NCI-H187 (cell line): ENCODE measurements around the gene STMN3.

Experiments used
- DNase-seq, 2 experiments: peaks; one replicate each; lab custom pipeline; 2025; lab: John Stamatoyannopoulos, UW

STMN3 gene

GRCh38 chr20:63653041-63653973, at the start of gene STMN3:
TSS of gene STMN3 (minus strand) at chr20:63653424. CDS start at chr20:63653345, 79 bp downstream.
- DNase-seq: peak; percentile 94 to 96

DNA sequence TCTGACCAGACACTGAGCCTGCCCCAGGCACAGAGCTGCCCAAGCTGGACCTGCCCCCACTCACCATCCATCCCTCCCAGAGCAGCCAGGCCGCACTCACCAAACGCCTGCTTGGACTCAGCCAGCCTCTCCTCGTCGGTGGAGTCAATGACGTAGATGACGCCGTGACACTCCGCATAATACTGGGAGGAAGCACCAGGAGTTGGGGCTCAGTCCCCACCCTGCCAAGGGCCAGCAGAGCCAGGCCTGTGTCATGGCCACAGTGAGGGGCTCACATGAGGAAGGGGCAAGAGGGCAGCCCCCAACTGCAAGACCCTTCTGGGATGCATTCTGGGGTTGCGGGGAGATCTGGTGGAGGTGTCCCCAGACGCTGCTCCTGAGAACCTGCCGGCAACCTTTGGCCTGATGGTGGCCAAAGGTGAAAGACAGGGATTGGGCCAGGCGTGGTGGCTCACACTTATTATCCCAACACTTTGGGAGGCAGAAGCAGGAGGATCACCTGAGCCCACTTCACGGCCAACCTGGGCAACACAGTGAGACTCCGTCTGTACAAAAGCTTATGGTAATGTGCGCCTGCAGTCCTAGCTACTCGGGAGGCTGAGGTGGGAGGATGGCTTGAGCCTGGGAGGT, 48.9 kb upstream of the STMN3 start:
- no peak for DNase-seq

- DNase-seq: no peak
Measured at GRCh38 chr20:63701329-63702035, 48.3 kb upstream of the STMN3 start.

DNA sequence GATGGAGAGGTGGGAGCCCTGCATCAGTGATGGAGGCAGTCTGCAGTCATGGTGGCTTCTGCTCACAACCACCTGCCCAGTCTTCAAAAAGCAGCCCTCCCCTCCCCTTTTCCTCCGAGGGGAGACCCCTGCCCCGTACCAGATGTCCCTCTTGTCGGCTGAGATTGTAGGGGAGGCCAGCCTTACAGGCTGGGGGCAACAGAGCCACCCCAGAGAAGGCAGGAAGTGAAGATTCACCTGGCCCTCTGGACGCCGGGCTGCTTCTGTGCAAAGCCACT, 47.8 kb upstream of the STMN3 start:
- no peak for DNase-seq

GRCh38 chr20:63700199-63701050, 47.2 kb upstream of the STMN3 start:
- no peak for DNase-seq

DNA sequence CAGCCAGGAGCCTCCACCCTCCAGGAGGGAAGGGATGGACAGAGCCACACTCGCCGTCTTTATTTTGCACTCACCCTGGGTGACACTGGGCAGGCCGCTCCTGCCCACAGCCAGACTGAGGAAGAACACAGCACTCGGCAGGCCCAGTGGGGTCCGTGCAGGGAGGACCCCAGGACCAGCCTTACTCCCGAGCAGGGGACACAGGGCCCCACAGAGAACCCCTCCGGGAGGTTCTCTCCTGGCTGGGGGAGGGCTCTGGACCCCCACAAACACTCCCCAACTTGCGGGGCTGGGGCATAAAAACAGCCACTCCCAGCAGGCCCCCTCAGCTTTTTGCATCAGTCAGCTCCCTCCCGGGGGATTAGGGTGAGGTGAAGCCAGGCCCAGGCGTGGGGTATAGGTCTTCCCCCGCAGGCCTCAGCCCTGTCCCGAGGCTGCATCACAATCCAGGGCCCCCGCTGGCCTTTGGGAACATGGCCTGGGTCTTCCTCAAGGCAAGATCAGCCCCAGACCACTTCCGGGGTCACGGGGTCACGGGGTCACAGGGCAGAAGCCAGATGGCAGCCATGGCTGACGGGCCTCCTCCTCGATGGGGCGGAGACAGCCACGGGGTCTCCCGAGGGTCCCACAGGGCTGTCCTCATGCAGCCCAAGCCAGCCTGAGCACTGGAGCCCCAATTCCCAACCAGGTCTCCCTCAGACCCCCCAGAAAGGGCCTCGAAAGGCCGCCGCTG, 46.4 kb upstream of the STMN3 start:
- no peak for DNase-seq

- no peak for DNase-seq
Measured at GRCh38 chr20:63698739-63699465, 45.7 kb upstream of the STMN3 start.

GRCh38 chr20:63697868-63698545, 44.8 kb upstream of the STMN3 start:
- no peak for DNase-seq

DNA sequence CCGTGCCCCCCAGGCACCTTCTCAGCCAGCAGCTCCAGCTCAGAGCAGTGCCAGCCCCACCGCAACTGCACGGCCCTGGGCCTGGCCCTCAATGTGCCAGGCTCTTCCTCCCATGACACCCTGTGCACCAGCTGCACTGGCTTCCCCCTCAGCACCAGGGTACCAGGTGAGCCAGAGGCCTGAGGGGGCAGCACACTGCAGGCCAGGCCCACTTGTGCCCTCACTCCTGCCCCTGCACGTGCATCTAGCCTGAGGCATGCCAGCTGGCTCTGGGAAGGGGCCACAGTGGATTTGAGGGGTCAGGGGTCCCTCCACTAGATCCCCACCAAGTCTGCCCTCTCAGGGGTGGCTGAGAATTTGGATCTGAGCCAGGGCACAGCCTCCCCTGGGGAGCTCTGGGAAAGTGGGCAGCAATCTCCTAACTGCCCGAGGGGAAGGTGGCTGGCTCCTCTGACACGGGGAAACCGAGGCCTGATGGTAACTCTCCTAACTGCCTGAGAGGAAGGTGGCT, 44.2 kb upstream of the STMN3 start:
- DNase-seq: no peak

- no peak for DNase-seq
Measured at GRCh38 chr20:63696628-63697356, 43.6 kb upstream of the STMN3 start, which contains the start of gene TNFRSF6B. TSS of gene TNFRSF6B (plus strand) at chr20:63696652. CDS start at chr20:63696768, 116 bp downstream.

DNA sequence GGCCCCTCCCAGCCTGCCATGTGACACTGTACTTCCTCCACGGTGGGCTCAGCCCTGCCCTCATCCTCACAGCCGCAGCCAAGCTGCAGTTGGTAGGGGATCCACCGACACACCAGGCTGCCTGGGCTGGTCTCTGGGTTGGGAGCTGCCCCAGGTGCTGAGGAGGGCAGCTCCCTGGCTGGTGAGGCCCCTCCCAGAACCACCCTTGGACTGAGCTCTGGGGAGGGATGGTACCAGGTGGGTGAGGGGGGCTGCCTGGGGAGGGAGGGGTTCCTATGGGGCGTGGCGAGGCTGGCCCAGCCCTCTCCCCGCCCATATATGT, 43.0 kb upstream of the STMN3 start:
- DNase-seq: no peak

DNA sequence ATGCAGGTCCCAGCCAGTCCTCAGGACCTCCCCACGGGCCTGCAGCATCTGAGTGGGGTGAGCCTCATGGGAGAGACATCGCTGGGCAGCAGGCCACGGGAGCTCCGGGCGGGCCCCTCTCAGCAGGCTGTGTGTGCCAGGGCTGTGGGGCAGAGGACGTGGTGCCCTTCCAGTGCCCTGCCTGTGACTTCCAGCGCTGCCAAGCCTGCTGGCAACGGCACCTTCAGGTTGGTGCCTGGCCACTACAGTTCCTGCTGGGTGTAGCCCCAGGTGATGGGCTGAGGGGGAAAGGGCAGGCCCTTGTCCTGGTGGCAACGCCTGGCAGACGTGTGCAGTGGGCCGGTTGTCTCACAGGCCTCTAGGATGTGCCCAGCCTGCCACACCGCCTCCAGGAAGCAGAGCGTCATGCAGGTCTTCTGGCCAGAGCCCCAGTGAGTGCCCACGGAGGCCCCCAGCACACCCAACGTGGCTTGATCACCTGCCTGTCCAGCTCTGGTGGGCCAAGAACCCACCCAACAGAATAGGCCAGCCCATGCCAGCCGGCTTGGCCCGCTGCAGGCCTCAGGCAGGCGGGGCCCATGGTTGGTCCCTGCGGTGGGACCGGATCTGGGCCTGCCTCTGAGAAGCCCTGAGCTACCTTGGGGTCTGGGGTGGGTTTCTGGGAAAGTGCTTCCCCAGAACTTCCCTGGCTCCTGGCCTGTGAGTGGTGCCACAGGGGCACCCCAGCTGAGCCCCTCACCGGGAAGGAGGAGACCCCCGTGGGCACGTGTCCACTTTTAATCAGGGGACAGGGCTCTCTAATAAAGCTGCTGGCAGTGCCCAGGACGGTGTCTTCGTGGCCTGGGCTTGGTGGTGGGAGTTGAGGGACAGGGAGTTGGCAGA, 42.4 kb upstream of the STMN3 start:
- DNase-seq: no peak

GRCh38 chr20:63694584-63695423, 41.6 kb upstream of the STMN3 start:
- DNase-seq: no peak

GRCh38 chr20:63693733-63694583, 40.7 kb upstream of the STMN3 start:
- DNase-seq: no peak

DNA sequence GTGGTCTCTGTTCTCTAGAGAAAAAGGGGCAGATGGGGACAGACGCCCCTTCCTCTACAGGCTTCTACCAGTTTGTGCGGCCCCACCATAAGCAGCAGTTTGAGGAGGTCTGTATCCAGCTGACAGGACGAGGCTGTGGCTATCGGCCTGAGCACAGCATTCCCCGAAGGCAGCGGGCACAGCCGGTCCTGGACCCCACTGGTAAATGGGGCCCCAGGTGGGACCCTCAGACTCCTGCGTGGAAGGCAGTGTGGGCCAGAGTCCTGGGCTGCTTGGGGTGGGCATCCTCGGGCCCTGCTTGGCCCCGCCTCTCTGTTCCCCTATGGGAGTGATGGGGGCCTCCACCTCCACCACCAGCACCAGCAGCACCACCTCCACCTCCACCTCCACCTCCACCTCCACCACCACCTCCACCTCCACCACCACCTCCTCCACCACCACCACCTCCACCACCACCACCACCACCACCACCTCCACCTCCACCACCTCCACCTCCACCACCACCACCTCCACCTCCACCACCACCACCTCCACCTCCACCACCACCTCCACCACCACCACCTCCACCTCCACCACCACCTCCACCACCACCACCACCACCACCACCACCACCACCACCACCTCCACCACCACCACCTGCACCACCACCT, 40.0 kb upstream of the STMN3 start:
- DNase-seq: no peak
